Endodermal cell (in vitro differentiated cells): Measurements from ENCODE around the gene NRARP. TPM values are rescaled to one million over a fixed set of nuclear protein-coding genes. Genes with fewer than 3 reads are reported as not detected.

Source experiments
- DNase-seq: peaks from one replicate; pipeline ENCODE4 v3.0.0-alpha.2; 2017
- H3K27ac ChIP-seq: 2 replicates; pipeline ENCODE4 v1.5.1; 2013; ENCODE audit warnings: mild to moderate bottlenecking, low read depth, low read length, moderate library complexity
- H3K27me3 ChIP-seq: 2 replicates; pipeline ENCODE4 v1.6.1; 2013; ENCODE audit warnings: mild to moderate bottlenecking, low read length, moderate library complexity; ENCODE audit not compliant: insufficient read depth, control insufficient read depth, poor library complexity, severe bottlenecking
- H3K36me3 ChIP-seq: 2 replicates; pipeline ENCODE4 v1.7.0; 2013; ENCODE audit warnings: mild to moderate bottlenecking, low read length, moderate library complexity; ENCODE audit not compliant: control insufficient read depth, insufficient read depth
- H3K4me1 ChIP-seq: one replicate; pipeline ENCODE4 v1.7.0; 2013; ENCODE audit warnings: low read length; ENCODE audit not compliant: control insufficient read depth, insufficient read depth
- H3K4me3 ChIP-seq: 2 replicates; pipeline ENCODE4 v1.5.1; 2013; ENCODE audit warnings: mild to moderate bottlenecking, low read length, moderate library complexity
- H3K9ac ChIP-seq: 2 replicates; pipeline ENCODE4 v1.6.1; 2013; ENCODE audit warnings: mild to moderate bottlenecking, low read length, moderate library complexity; ENCODE audit not compliant: poor library complexity, severe bottlenecking; ENCODE audit errors: extremely low read depth
- H3K9me3 ChIP-seq: 2 replicates; pipeline ENCODE4 v1.6.1; 2013; ENCODE audit warnings: mild to moderate bottlenecking, low read length, moderate library complexity; ENCODE audit not compliant: control insufficient read depth
- H3K27ac Mint-ChIP-seq: 2 replicates; pipeline ENCODE4 v1.8.0; 2020; ENCODE audit warnings: mixed read lengths
- H3K27me3 Mint-ChIP-seq: 2 replicates; pipeline ENCODE4 v1.8.0; 2021; ENCODE audit warnings: mild to moderate bottlenecking, mixed read lengths; ENCODE audit not compliant: insufficient read depth
- H3K36me3 Mint-ChIP-seq: 2 replicates; pipeline ENCODE4 v1.8.0; 2020; ENCODE audit warnings: low read depth, mixed read lengths
- H3K4me1 Mint-ChIP-seq: 2 replicates; pipeline ENCODE4 v1.8.0; 2020; ENCODE audit warnings: mixed read lengths
- H3K4me3 Mint-ChIP-seq: 2 replicates; pipeline ENCODE4 v1.8.0; 2020; ENCODE audit warnings: mild to moderate bottlenecking, moderate library complexity, mixed read lengths
- H3K9me3 Mint-ChIP-seq: 2 replicates; pipeline ENCODE4 v1.8.0; 2020; ENCODE audit warnings: mild to moderate bottlenecking, mixed read lengths
- WGBS, 2 experiments: methylation state at CpG; one replicate each; pipeline versions ENCODE4 v1.1.5 to v1.1.7; 2013; ENCODE audit warnings: missing lambda C conversion rate in 2 of 2, mixed read lengths in 1 of 2; ENCODE audit not compliant: insufficient coverage in 1 of 2, insufficient read length in 1 of 2; 5-methylcytosine and 5-hydroxymethylcytosine counted together
- total RNA-seq, 2 donors: library from RNA; stranded (reverse); fragmentation: NEBNext Ultra II Directional in 1 of 2; extraction: Animal tissue kit (Norgen Biotek cat#: 25700) in 1 of 2; gene quantifications; 2 replicates in 1 of 2; 3 replicates in 1 of 2; pipeline ENCODE4 v1.2.1, GENCODE V29; 2021
- TF ChIP-seq, protein P1 (sequence below): fragments of 200-600 bp; sonication (generic); conservative IDR thresholded peaks from 2 replicates; pipeline ENCODE4 v1.5.0; 2021; ENCODE audit warnings: antibody characterized with exemption, mild to moderate bottlenecking

NRARP gene
- total RNA-seq, 2 donors from 2014 or later, result 12.1 to 12.9 TPM

- Mint-ChIP-seq H3K4me3 (no peak overlapping the region), H3K4me1 (no peaks in the 10 kb centered on the region), H3K27ac (no peak overlapping the region), H3K27me3 (no peaks in the 10 kb centered on the region), H3K9me3 (no peaks in the 10 kb centered on the region), H3K36me3 (peaks cover 37% of the 10 kb centered on the region)
- WGBS, 2 experiments, result 92 to 93% methylated on average over 22 to 29 of the region's 29 CpGs
- no peak overlapping the region for H3K9ac ChIP-seq
- peak; percentile 40 for DNase-seq
- no peaks in the 10 kb centered on the region for H3K4me1 ChIP-seq
- H3K27me3 ChIP-seq, result no peaks in the 10 kb centered on the region
- no peak overlapping the region for H3K4me3 ChIP-seq
- peaks cover 47% of the 10 kb centered on the region for H3K36me3 ChIP-seq
- H3K27ac ChIP-seq, result no peak overlapping the region
- H3K9me3 ChIP-seq, result no peaks in the 10 kb centered on the region
- TF ChIP-seq, protein P1, sequence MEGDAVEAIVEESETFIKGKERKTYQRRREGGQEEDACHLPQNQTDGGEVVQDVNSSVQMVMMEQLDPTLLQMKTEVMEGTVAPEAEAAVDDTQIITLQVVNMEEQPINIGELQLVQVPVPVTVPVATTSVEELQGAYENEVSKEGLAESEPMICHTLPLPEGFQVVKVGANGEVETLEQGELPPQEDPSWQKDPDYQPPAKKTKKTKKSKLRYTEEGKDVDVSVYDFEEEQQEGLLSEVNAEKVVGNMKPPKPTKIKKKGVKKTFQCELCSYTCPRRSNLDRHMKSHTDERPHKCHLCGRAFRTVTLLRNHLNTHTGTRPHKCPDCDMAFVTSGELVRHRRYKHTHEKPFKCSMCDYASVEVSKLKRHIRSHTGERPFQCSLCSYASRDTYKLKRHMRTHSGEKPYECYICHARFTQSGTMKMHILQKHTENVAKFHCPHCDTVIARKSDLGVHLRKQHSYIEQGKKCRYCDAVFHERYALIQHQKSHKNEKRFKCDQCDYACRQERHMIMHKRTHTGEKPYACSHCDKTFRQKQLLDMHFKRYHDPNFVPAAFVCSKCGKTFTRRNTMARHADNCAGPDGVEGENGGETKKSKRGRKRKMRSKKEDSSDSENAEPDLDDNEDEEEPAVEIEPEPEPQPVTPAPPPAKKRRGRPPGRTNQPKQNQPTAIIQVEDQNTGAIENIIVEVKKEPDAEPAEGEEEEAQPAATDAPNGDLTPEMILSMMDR, result no peak
Observed at GRCh38 chr9:137265496-137266161, 36.4 kb downstream of the NRARP start.

- Histone ChIP-seq H3K27ac (no peak overlapping the region), H3K36me3 (peaks cover 41% of the 10 kb centered on the region), H3K27me3 (no peaks in the 10 kb centered on the region), H3K9me3 (no peaks in the 10 kb centered on the region), H3K4me1 (no peaks in the 10 kb centered on the region), H3K9ac (no peak overlapping the region), H3K4me3 (no peak overlapping the region)
- no peak overlapping the region for H3K27ac Mint-ChIP-seq
- H3K4me3 Mint-ChIP-seq, result no peak overlapping the region
- no peak for DNase-seq
- no peaks in the 10 kb centered on the region for H3K9me3 Mint-ChIP-seq
- H3K4me1 Mint-ChIP-seq, result no peaks in the 10 kb centered on the region
- H3K27me3 Mint-ChIP-seq, result no peaks in the 10 kb centered on the region
- TF ChIP-seq, protein P1, result no peak
- WGBS, 2 experiments, result 93 to 95% methylated on average over 19 to 22 of the region's 22 CpGs
- peaks cover 31% of the 10 kb centered on the region for H3K36me3 Mint-ChIP-seq
Observed at GRCh38 chr9:137264067-137264466, 38.0 kb downstream of the NRARP start.

DNA sequence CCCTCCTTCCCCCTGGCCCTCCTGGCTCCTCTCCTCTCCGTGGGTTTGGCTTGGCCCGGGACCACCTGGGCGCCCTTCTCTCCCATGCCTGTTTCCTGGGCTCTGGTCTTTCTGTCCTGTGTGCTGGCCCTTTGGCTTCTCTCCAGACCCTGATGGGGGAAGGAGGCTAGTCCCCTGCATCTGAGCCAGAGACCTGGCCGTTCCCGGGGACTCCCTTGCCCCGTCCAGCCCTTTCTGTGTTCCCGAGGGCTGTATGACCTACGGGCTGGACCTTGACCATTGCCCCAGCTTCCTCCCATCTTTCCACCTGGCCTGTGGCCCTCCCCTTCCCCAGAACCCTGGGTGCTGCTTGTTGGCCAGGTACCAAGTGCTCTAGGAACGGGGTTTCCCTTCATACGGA lies 38.6 kb downstream of the NRARP start:
- no peak overlapping the region for H3K27ac Mint-ChIP-seq
- H3K4me1 Mint-ChIP-seq, result no peaks in the 10 kb centered on the region
- Histone ChIP-seq H3K36me3 (peaks cover 41% of the 10 kb centered on the region), H3K4me3 (no peak overlapping the region), H3K27ac (no peak overlapping the region), H3K4me1 (no peaks in the 10 kb centered on the region), H3K27me3 (no peaks in the 10 kb centered on the region), H3K9ac (no peak overlapping the region), H3K9me3 (no peaks in the 10 kb centered on the region)
- TF ChIP-seq, protein P1, result no peak
- no peak overlapping the region for H3K4me3 Mint-ChIP-seq
- no peaks in the 10 kb centered on the region for H3K9me3 Mint-ChIP-seq
- 82 to 98% methylated on average over 7 to 10 of the region's 10 CpGs for WGBS, 2 experiments
- no peaks in the 10 kb centered on the region for H3K27me3 Mint-ChIP-seq
- peaks cover 31% of the 10 kb centered on the region for H3K36me3 Mint-ChIP-seq
- no peak for DNase-seq
